Right forelimb (tissue), 1 donor: ENCODE data around the gene RELCH.

Experiments used
- DNase-seq: peaks from one replicate; pipeline ENCODE4 v3.0.0-alpha.2; 2018

The RELCH gene

DNA sequence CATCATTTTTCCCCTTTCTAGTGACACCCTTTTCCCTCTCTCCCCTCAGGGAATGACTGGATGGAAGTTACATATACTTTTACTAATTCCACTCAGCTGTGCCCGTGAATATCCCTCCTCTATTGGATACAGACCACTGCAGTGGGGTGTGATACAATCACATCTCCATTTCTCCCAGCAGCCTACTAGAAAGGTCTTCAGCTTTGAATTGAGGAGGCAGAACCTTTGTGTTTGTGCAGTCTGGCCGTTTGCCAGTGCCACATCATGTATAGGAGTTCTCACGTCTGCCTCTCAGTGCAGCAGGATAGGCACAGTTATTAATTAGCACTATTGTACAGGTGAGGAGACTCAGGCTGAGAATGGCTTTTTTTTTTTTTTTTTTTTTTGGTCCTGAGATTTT, 154.4 kb downstream of the RELCH start:
- no peak for DNase-seq

DNA sequence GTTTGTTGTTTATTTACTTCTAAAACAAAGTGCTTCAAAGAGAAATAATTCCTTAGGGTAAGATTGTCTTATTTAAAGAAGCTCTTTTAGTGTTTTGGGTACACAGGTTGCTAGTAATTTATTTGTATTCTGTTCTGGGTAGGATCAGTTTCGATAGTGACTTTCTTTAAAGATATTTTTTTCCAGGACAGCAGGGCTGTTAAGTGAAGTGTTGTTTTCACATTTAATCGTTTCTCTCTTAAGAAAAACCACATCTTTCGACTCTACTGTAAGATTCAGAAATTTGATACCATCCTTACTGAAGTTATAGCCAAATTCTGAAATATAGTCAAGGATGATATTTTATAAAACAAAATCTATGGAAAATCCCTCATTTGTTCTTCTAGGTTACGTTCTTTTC, 155.8 kb downstream of the RELCH start:
- no peak for DNase-seq

DNA sequence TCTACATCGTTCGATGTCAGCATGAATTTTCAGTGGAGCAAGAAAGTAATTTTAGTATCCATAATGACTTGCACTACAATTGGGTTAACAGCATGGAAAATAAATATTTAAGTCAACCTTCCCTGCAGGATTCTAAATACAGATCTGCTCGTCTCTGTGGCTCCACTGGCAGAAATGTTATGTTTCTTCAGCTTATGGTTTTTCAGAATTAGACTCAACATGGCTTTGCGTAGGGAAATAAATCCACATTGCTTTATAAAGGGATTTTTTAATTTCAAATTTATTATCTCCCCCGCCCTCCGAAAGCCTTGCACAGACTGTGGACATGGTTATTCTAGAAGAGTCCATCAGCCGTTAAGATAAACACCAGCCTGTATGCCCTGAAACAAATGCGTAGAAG, 156.3 kb downstream of the RELCH start:
- DNase-seq = no peak

DNA sequence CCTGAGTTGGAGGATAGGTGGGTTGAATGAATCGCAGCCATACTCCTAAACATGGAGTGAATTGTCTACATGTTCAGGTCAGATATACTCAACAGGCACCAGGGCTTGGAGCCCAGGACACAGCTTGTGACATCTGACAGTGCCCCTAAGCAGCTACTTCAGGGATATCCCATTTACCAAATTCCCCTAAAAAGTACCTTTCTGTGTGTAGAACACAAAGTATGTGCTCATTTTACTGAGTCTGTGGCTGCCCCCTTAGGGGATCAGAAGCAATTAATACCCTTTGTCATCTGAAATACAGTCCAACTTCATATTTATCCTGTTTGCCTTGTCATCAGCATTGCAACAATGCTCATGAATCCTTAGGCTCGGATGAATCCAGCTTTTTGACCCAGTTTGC, 158.9 kb downstream of the RELCH start:
- no peak for DNase-seq

DNA sequence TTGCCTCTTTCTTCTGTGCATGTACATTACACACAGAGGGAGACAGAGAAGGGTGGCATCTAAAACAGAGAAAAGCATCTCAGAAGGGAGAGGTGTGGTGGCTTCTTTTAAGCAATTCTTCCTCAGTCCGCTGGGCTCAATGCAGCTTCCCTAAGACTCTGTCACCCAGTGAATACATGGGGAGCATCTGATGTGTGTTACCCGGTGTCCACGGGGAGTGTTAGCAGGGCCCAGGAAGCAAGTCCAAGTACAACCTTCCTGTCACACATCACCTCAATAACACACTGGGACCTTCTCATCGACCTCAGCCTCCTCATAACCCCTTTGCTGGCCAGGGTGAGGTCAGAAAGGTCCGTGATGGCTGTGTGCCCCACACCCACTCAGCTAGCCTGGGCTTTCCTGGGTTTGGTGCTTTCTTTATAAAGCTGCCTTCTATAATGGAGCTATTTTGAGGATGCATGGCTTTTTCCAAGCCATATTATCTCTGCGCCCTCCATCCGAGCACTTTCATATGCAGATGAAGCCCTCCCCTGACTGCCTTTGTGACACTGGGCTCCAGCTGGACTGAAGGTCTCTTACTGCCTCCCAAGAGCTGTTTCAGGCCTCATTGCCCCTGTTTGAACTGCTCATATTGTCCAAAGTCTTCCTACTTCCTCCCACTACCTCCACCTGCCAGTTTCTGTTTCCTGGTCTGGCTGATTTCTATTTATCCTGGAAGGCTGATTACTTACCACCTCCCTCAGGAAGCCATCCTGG, 159.5 kb downstream of the RELCH start:
- no peak for DNase-seq

DNA sequence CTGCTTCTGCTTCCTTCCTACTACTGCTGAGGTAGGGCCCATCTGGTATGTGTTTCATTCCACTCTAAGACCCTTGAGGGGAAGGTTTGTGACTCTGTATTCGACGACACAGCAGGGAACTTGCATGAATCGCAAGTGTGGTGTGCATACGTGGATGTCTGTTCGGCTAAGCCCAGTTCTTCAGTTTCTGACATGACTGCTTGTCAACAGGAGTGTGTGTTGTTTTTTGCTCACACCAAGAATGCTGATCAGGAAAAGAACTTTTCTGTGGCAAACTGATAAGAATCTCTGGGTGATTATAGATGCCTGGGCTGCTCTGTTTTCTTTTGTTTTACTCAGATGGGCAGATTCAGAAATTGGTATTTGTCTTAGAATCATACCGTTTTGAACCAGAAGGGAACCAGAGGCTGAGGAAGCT, 160.0 kb downstream of the RELCH start:
- DNase-seq = no peak

DNA sequence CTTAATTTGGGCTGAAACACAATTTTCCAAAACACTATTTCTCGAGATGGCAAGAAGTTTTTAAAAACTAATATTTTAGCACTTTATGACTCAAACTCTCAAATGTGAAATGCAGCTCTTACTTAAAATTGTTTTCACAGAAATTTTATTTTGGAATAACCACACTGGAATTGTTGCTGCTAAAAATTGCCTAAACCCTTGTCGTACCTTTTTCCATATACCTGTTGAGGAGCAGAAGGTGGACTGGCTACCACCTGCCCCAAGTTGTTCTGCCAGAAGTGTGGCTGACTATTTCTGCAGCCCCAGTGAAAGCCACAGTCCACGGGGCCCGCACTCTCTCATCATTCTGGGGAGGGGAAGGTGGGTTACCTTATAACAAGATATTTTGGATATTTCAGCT, 161.4 kb downstream of the RELCH start:
- DNase-seq = no peak

DNA sequence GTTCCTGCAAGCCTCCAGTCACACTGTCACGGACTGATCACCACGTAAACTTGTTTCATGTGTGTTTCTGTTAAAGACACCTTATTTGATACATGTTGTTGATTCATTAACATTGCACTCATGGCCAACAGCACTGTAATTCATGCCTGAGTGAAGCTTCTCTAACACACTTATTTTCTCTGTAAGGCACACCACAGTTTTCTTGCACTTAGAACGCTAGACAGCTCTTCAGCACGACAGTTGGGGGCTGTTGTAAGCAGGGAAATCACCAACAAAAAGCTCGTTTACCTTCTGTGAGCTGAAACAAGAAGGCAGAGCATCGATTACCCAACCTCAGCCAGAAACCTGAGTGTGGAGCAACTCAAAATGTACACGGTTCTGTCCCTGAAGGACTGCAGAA, 166.1 kb downstream of the RELCH start:
- DNase-seq = no peak

DNA sequence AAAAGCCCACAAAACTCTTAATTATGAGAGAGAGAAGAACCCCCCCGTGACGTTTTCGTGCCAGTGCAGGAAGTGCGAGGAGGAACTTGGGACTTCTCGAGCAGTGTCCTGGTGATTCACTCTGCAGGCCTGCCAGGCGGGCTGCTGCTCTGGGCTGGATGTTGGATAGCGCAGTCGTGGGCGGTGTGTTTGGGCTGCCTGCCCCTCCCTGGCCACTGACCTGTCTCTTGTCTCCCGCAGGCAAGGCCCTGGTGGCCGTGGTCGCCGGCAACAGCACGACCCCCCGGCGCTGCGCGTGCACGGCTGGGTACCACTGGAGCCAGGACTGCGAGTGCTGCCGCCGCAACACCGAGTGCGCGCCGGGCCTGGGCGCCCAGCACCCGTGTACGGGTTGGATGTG, 167.1 kb downstream of the RELCH start:
- no peak for DNase-seq

DNA sequence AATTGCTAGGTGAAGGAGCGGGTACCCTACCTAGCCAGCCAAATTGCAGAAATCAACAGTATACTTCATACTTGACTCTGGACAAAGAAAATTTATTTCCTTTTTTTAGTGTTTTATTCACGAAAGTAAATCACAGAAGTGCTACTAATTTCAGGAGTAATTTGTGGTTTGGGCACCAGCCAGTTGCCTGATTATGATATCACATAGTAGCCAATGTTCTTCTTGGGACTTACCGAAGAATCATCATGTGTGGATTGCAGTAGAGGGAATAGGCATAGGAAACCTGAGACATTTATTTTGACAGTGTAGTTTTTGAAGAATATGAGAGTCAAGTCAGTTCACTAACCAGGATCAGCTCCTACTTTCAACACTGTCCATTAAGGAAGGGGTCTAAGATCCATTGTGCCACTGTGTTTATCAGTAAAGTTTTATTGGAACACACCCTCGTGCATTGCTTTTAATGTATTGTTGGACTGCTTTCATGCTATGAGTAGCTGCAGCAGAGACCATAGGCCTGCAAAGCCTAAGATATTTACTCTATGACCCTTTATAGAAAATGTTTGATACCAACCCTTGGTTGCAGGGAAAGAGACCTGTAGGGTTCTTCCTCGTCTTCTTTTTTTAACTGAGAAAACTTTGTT, 170.1 kb downstream of the RELCH start:
- no peak for DNase-seq
